HG03135 (cell line): ENCODE measurements around the gene KLF14.
"Not testable (repeated sequence)": the region's sequence is repeated elsewhere in the genome, so short reads cannot be mapped to it uniquely, and the experiment has no call there.

Experiments used
- ATAC-seq: cut with Tn5 transposase; IDR thresholded peaks from one replicate; pipeline ENCODE4 v1.9.1; 2021; ENCODE audit warnings: mild to moderate bottlenecking, moderate library complexity; ENCODE audit not compliant: unreplicated experiment

KLF14 gene

DNA sequence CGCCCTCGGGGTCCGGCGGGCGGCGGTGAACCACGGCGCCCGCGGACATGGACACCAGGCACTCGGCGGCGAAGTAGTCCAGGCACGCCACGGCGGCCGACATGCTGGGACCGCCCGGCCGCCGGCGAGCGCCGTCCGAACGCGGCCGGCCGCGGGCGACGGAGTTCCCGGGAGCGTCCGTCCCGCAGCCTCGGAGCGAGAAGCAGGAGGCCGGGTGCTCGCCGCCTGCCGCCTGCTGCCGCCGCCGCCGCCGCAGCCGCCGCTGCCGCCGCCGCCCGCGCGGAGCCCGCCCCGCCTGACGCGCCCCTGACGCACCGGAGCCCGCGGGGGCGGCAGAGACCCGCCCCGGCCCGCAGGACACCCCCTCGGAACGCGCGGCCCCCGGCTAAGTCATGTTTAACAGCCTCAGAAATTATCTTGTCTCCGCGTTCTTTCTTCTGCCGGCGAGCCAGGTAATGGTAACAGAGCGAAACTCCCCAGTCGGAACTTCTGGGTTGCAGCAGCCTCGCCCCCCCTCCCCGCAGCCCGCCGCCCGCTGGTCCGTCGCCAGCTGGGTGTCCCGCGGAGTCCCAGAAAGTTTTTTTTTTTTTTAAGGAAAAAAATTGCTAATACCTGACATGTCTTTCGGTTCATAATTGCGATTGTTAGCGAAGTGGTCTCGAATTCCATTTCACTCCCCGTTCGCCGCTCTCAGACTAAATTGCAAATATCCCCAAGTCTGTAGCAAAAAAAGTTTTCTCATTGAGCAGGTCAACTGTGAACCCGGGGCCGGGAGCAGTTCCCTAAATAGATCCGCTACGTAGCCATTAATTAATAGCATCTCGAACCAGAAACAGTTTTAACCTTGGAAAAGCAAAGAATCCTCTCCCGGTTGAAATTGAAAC, at the start of gene KLF14:
TSS of gene KLF14 (minus strand) at position 277 of the 884 bp plus-strand sequence. CDS start at position 103, 174 bp downstream.
- ATAC-seq = no peak

DNA sequence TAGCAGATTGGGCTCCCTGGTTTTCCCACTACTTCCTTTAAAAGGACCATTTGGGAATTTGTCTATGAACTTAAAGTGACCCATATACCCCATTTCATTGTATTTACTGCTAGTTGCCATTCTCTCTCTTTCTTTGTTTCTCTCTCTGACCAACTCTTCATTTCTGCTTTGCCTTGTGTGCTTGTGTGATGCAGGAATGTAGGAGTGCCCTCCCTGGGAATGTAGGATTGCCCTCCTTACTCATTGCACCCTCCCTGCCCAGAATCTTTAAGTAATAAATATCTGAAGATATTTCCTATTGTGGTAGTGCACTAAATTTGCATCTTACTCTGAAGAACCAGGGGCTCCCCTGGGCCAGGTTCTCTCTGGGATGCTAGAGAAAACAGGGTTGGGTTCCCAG, 47.3 kb upstream of the KLF14 start:
- ATAC-seq = no peak

GRCh38 chr7:130777426-130777825, 43.4 kb upstream of the KLF14 start:
- ATAC-seq = no peak

GRCh38 chr7:130772456-130772855, 38.4 kb upstream of the KLF14 start:
- not testable (repeated sequence) for ATAC-seq

GRCh38 chr7:130768854-130769253, 34.8 kb upstream of the KLF14 start:
- ATAC-seq = no peak

GRCh38 chr7:130764569-130764968, 30.6 kb upstream of the KLF14 start:
- ATAC-seq = not testable (repeated sequence)

GRCh38 chr7:130758429-130759056, 24.5 kb upstream of the KLF14 start:
- ATAC-seq = no peak

GRCh38 chr7:130756316-130756715, 22.3 kb upstream of the KLF14 start:
- no peak for ATAC-seq

DNA sequence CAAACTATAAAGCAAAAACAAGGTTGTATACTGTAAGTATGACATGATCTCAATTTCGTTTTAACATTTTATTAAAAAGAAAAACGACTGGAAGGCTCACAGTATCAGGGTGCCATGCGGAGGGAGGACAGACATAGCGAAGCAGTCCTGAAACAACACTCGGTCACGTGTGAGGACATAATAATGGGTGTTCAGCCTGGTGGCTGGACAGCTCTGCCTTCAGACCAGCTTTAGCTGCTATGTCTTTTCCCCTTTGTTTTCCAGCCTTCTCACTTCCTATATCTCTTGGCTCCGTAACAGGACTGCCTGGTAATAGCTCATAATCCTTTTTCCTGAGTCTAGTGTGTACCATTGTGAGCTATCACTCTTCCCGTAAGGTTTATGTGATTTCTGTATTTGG, 18.4 kb upstream of the KLF14 start:
- no peak for ATAC-seq

DNA sequence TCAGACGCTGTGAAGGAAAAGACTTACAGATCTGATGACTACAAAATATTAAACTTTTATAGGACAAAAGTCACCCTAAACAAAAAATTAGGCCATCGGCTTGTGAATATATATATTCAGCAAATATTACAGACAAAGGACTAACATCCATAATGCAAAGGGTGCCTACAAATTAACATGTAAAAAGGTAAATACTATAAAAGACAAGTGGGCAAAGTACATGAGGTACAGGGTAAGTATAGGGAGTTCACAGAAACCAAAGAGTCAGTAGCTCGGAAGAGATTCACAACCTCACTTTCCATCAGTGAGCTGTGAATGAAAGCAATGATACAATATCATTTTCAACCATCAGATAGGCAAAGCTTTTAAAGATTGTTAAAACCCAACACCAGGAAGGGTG, 16.7 kb upstream of the KLF14 start:
- ATAC-seq = no peak

GRCh38 chr7:130748531-130749389, 14.8 kb upstream of the KLF14 start:
- ATAC-seq = no peak

- ATAC-seq = no peak
These were observed 7.5 kb upstream of the KLF14 start for GRCh38 chr7:130741331-130741995.

DNA sequence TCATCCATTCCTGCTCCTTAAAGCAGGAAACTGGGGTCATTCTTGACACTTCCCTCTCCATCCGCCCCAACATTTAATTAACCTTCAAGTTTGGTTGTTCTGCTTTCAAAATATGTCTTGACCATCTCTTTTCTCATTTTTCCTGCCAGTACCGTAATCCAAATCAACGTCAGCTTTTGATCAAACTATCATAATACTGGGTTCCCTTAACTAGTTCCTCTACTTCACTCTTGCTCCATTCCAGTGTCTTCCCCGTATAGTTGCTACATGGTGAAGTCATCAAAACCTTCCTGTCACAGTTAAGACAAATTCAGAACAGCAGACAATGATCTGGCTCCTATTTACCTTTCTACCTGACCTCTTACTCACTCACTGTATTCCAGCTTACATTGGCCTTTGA, 6.6 kb upstream of the KLF14 start:
- no peak for ATAC-seq

GRCh38 chr7:130736298-130736900, 2.4 kb upstream of the KLF14 start:
- no peak for ATAC-seq

GRCh38 chr7:130734815-130735716, 1.1 kb upstream of the KLF14 start:
- ATAC-seq = no peak

GRCh38 chr7:130732980-130733930, 752 bp downstream of the KLF14 start:
- ATAC-seq = no peak

DNA sequence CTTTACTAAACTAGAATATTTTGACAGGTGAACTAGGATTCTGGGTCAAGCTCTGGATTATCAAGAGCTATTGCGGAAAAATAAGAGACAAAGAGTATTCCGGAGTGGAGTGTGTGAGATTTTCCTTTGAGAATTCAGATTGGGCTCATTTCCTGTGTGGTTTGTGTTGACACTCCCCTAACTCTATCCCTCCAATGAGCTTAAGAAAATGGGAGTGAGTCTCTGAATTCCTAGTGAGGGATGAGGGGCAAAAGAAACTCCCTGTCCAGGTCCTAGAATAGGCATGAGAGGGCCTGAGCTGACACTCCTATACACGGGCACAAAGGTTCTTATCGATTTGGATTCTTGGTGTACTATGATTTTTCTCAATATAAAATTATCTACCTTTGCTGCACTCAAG, 10.2 kb downstream of the KLF14 start:
- no peak for ATAC-seq
